Neural crest cell (in vitro differentiated cells): ENCODE results near the gene C1RL. TPM values are rescaled to one million over a fixed set of nuclear protein-coding genes. Genes with fewer than 3 reads are reported as not detected.

Experiments used
- DNase-seq: peaks from one replicate; pipeline ENCODE4 v3.0.0; 2021; ENCODE audit warnings: low read depth, mixed read lengths, low spot score
- H3K27ac Mint-ChIP-seq: one replicate; pipeline ENCODE4 v1.8.0; 2021; ENCODE audit warnings: mild to moderate bottlenecking, mixed read lengths; ENCODE audit not compliant: unreplicated experiment
- H3K27me3 Mint-ChIP-seq: 2 replicates; pipeline ENCODE4 v1.8.0; 2021; ENCODE audit warnings: low read depth, mild to moderate bottlenecking, mixed read lengths
- H3K36me3 Mint-ChIP-seq: 2 replicates; pipeline ENCODE4 v1.8.0; 2021; ENCODE audit warnings: low read depth, mild to moderate bottlenecking, mixed read lengths
- H3K4me1 Mint-ChIP-seq: 2 replicates; pipeline ENCODE4 v1.8.0; 2021; ENCODE audit warnings: mixed read lengths
- H3K4me3 Mint-ChIP-seq: one replicate; pipeline ENCODE4 v1.8.0; 2021; ENCODE audit warnings: mild to moderate bottlenecking, mixed read lengths
- H3K9me3 Mint-ChIP-seq: 2 replicates; pipeline ENCODE4 v1.8.0; 2021; ENCODE audit warnings: mixed read lengths
- total RNA-seq: library from RNA; stranded (reverse); gene quantifications from 2 replicates; pipeline ENCODE4 v1.2.1, GENCODE V29; 2021
- TF ChIP-seq, protein P1 (sequence below): fragments of 200-600 bp; sonication (generic); conservative IDR thresholded peaks from 2 replicates; pipeline ENCODE4 v1.5.0; 2021; ENCODE audit warnings: antibody characterized with exemption, mild to moderate bottlenecking

Gene C1RL
- total RNA-seq, 1 donor from 2014 or later: 12.8 TPM

DNA sequence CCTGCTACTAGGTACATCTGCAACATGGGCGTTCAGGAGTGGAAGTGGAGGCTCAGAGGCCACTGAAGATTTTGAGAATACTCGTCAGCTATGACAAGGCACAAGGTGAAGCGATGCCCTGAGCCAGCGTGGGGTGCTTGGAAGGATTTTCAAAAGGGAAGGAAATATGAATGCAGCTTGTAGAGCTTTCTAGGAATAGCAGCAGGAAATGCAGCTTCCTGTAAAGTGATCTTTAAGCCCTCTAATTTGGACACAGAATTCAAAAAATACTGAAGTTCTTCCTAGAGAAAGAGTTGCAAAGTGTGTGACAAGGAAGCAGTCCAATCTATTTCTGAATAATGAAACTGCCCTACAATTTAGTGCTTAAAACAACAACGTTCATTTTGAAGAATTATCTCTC is 61.7 kb downstream of the C1RL start:
- TF ChIP-seq, protein P1, sequence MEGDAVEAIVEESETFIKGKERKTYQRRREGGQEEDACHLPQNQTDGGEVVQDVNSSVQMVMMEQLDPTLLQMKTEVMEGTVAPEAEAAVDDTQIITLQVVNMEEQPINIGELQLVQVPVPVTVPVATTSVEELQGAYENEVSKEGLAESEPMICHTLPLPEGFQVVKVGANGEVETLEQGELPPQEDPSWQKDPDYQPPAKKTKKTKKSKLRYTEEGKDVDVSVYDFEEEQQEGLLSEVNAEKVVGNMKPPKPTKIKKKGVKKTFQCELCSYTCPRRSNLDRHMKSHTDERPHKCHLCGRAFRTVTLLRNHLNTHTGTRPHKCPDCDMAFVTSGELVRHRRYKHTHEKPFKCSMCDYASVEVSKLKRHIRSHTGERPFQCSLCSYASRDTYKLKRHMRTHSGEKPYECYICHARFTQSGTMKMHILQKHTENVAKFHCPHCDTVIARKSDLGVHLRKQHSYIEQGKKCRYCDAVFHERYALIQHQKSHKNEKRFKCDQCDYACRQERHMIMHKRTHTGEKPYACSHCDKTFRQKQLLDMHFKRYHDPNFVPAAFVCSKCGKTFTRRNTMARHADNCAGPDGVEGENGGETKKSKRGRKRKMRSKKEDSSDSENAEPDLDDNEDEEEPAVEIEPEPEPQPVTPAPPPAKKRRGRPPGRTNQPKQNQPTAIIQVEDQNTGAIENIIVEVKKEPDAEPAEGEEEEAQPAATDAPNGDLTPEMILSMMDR: no peak
- H3K27me3 Mint-ChIP-seq: peaks cover 12% of the 10 kb centered on the region
- no peaks in the 10 kb centered on the region for H3K36me3 Mint-ChIP-seq
- no peak overlapping the region for H3K4me3 Mint-ChIP-seq
- no peaks in the 10 kb centered on the region for H3K4me1 Mint-ChIP-seq
- no peak for DNase-seq
- no peak overlapping the region for H3K27ac Mint-ChIP-seq
- peaks cover 6% of the 10 kb centered on the region for H3K9me3 Mint-ChIP-seq

DNA sequence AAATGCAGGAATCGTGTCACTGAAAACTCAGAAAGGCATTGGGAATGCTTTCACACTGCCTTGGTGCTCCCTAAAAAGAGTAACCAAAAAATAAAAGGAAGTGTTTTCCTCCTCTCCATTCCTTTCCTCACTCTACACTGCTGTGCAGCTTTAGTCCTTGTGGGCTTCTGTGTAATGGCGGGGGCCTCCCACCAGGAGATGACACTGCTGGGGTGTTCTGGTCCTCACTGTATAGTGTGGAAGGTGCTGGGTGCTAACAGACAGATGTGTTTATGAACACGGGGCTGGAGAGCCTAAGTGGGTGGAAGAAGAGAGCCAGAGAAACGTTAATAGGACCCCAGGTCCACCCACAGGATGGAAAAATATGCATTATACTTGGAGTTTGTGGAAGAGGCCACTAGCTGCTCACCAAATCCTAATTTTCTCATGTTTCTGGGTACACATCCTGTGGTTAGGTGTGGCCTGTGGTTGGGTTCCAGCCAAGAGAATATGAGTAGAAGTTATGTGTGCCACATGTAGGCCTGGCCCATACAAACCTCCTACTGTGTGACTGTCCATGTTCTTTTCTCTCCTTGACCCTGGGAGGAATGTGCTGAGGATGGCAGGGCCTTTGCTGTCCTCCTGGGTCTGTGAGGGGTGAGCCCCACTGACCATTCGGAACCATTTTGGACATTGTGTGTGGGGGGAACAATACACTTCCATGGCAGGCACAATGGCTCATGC is 62.5 kb downstream of the C1RL start:
- Mint-ChIP-seq H3K36me3 (no peaks in the 10 kb centered on the region), H3K4me1 (no peaks in the 10 kb centered on the region), H3K9me3 (peaks cover 6% of the 10 kb centered on the region), H3K4me3 (no peak overlapping the region), H3K27ac (no peak overlapping the region), H3K27me3 (peaks cover 5% of the 10 kb centered on the region)
- TF ChIP-seq, protein P1: no peak
- no peak for DNase-seq

DNA sequence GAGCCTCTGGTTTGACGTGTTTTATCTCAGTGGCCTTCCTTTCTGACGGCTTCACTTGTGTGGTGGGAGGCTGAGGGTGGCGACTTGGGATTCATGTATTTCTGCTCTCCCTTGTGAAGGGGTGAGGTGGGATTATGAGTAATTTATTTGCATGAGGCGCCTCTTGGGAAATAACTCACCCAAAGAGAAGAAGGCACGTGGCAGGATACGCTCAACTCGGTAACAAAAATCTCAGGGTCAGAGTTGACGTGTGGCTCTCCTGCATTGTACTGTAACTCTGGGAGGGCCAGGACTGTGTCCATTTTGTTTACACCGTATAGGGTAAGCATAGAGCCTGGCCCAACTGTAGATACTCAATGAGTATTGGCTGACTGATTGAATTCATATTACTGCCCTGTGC is 63.1 kb downstream of the C1RL start:
- Mint-ChIP-seq H3K9me3 (peaks cover 4% of the 10 kb centered on the region), H3K27me3 (no peaks in the 10 kb centered on the region), H3K4me3 (no peak overlapping the region), H3K27ac (no peak overlapping the region), H3K4me1 (no peaks in the 10 kb centered on the region), H3K36me3 (no peaks in the 10 kb centered on the region)
- DNase-seq: no peak
- TF ChIP-seq, protein P1: no peak

Other genes starting within 250 kb of the C1RL start
- gene TPI1, start 241.7 kb downstream of the C1RL start, total RNA-seq: 685 and 713 TPM in 2 replicates
- 6.2 and 7.0 TPM in 2 replicates for gene SPSB2, start 235.9 kb downstream of the C1RL start, total RNA-seq
- gene LRRC23, start 204.4 kb downstream of the C1RL start, total RNA-seq: 4.8 and 5.2 TPM in 2 replicates
- gene ENO2, start 194.6 kb downstream of the C1RL start, total RNA-seq: 67.5 and 68.4 TPM in 2 replicates
- 118 and 122 TPM in 2 replicates for gene ATN1, start 181.3 kb downstream of the C1RL start, total RNA-seq
- not detected in 2 replicates for gene RNU7-1, start 165.4 kb downstream of the C1RL start, total RNA-seq
- gene C12orf57, start 165.2 kb downstream of the C1RL start, total RNA-seq: 293 and 298 TPM in 2 replicates
- gene PTPN6, start 157.9 kb downstream of the C1RL start, total RNA-seq: 0.73 and 1.1 TPM in 2 replicates
- gene PHB2, start 138.6 kb downstream of the C1RL start, total RNA-seq: 330 and 335 TPM in 2 replicates
- gene EMG1, start 138.3 kb downstream of the C1RL start, total RNA-seq: 57.5 and 65.5 TPM in 2 replicates
- gene LPCAT3, start 90.7 kb downstream of the C1RL start, total RNA-seq: 29.7 and 32.8 TPM in 2 replicates
- gene C1S, start 48.5 kb downstream of the C1RL start, total RNA-seq: 2.2 and 3.6 TPM in 2 replicates
- 4.0 and 5.3 TPM in 2 replicates for gene C1R, start 16.8 kb downstream of the C1RL start, total RNA-seq
- 0.65 and 1.0 TPM in 2 replicates for gene RBP5, start 19.7 kb upstream of the C1RL start, total RNA-seq
- gene CLSTN3, start 21.2 kb upstream of the C1RL start, total RNA-seq: 28.2 and 30.4 TPM in 2 replicates
- 40.2 and 42.2 TPM in 2 replicates for gene PEX5, start 80.5 kb upstream of the C1RL start, total RNA-seq
- not detected in 2 replicates for gene ACSM4, start 194.9 kb upstream of the C1RL start, total RNA-seq